ENCODE data around the gene ZNF649. TPM values are rescaled to one million over a fixed set of nuclear protein-coding genes. Genes with fewer than 3 reads are reported as not detected.

Gene ZNF649
- total RNA-seq, 1 experiment from 2014 or later: 9.7 TPM

DNA sequence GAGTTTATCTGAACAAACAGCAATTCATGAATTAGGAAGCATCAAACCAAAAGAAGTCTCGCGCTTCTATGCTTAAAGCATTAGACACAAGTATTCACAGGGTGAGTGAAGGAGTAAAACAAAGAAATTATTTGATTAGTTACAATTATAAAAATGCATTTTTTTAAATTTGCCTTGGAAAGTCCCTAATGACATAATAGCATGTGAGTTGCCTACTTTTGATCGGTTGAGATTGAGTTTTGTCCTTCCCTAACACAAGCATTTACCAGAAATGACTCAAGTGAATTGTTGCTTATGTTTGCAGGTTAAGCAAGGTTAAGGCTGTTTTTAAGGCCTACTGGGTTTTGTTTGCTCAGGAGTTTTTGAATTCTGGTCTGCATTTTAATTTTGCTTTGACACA lies 389 bp upstream of the ZNF649 start:
- TF ChIP-seq, protein P1, sequence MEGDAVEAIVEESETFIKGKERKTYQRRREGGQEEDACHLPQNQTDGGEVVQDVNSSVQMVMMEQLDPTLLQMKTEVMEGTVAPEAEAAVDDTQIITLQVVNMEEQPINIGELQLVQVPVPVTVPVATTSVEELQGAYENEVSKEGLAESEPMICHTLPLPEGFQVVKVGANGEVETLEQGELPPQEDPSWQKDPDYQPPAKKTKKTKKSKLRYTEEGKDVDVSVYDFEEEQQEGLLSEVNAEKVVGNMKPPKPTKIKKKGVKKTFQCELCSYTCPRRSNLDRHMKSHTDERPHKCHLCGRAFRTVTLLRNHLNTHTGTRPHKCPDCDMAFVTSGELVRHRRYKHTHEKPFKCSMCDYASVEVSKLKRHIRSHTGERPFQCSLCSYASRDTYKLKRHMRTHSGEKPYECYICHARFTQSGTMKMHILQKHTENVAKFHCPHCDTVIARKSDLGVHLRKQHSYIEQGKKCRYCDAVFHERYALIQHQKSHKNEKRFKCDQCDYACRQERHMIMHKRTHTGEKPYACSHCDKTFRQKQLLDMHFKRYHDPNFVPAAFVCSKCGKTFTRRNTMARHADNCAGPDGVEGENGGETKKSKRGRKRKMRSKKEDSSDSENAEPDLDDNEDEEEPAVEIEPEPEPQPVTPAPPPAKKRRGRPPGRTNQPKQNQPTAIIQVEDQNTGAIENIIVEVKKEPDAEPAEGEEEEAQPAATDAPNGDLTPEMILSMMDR (conservative IDR thresholded peaks at IDR 0.05; ENCODE audit: low read depth, low read length): no peak
- no peak for TF ChIP-seq EZH2phosphoT487 (IDR thresholded peaks at IDR 0.05; ENCODE audit: borderline replicate concordance, low read length)
- no peak for TF ChIP-seq EZH2 (IDR thresholded peaks at IDR 0.05; ENCODE audit: low read length, unreplicated experiment)
- Histone ChIP-seq H3K4me3 (ENCODE audit: low read length) (0 out of 2 replicates have a peak overlapping the region, but pooled peaks have one; percentile 77), H3K9me2 (replicated peaks; ENCODE audit: low read length) (no peaks in the 10 kb centered on the region), H2AFZ (ENCODE audit: low read length) (peak overlapping the region; percentile 86), H3K27ac (ENCODE audit: low read length) (no peak overlapping the region), H3K79me2 (ENCODE audit: low read length) (peaks cover 40% of the 10 kb centered on the region), H3F3A (ENCODE audit: low read length, unreplicated experiment) (no peaks in the 10 kb centered on the region), H3K9ac (ENCODE audit: low read length) (no peak overlapping the region), H4K20me1 (ENCODE audit: low read length) (no peaks in the 10 kb centered on the region), H3K36me3 (ENCODE audit: low read depth, low read length) (peaks cover 34% of the 10 kb centered on the region), H3K9me3 (ENCODE audit: low read length) (peaks cover 54% of the 10 kb centered on the region), H3K4me1 (ENCODE audit: insufficient read depth, low read length) (no peaks in the 10 kb centered on the region), H3K27me3 (ENCODE audit: low read length) (no peaks in the 10 kb centered on the region), H3K4me2 (ENCODE audit: low read length) (peak overlapping the region; percentile 74; the same call in 1 of the 2 replicates)
- BruUV-seq (replicated peaks): no TSS peak
- ATAC-seq (no peak; the same call in 1 of the 2 replicates), DNase-seq (no peak)
- intact Hi-C loops (cut with micrococcal nuclease): loop anchor here (1.0 kb wide), 1 partner anchor 22 kb away; the partner anchor contains the start of gene ZNF613
- CTCF ChIA-PET: no interaction called here
- POLR2A ChIA-PET (ENCODE audit: unreplicated experiment): no interaction called here

DNA sequence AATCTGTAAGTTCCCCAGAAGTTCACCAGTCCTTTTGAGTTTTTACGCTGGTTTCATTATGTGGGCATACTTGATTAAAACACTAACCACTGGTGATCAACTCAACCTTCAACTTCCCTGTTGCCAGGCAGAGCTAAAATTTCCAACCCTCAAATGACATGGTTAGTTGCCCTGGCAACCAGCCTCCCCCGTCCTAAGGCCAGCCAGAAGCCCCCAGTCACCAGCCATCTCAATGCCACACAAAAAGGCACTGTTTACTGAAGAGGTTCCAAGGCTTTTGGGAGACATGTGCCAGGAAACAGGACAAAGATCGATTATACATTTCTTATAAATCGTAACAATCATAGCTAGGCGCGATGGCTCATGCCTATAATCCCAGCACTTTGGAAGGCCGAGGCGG lies 1.6 kb downstream of the ZNF649 start:
- Histone ChIP-seq H4K20me1 (ENCODE audit: low read length) (no peaks in the 10 kb centered on the region), H3F3A (ENCODE audit: low read length, unreplicated experiment) (no peaks in the 10 kb centered on the region), H3K9ac (ENCODE audit: low read length) (no peak overlapping the region), H3K4me2 (ENCODE audit: low read length) (no peak overlapping the region), H3K36me3 (ENCODE audit: low read depth, low read length) (peaks cover 54% of the 10 kb centered on the region), H3K27me3 (ENCODE audit: low read length) (no peaks in the 10 kb centered on the region), H2AFZ (ENCODE audit: low read length) (no peak overlapping the region), H3K4me3 (ENCODE audit: low read length) (peak overlapping the region; percentile 77), H3K79me2 (ENCODE audit: low read length) (peaks cover 42% of the 10 kb centered on the region), H3K9me3 (ENCODE audit: low read length) (peaks cover 61% of the 10 kb centered on the region), H3K9me2 (replicated peaks; ENCODE audit: low read length) (no peaks in the 10 kb centered on the region), H3K4me1 (ENCODE audit: insufficient read depth, low read length) (no peaks in the 10 kb centered on the region), H3K27ac (ENCODE audit: low read length) (no peak overlapping the region)
- TF ChIP-seq, protein P1 (conservative IDR thresholded peaks at IDR 0.05; ENCODE audit: low read depth, low read length): no peak
- TF ChIP-seq EZH2 (IDR thresholded peaks at IDR 0.05; ENCODE audit: low read length, unreplicated experiment) (no peak), EZH2phosphoT487 (IDR thresholded peaks at IDR 0.05; ENCODE audit: borderline replicate concordance, low read length) (no peak)
- intact Hi-C loops (cut with micrococcal nuclease): no loop called here
- ChIA-PET POLR2A (ENCODE audit: unreplicated experiment) (no interaction called here), CTCF (no interaction called here)
- no TSS peak for BruUV-seq (replicated peaks)
- ATAC-seq: no peak
- no peak for DNase-seq

DNA sequence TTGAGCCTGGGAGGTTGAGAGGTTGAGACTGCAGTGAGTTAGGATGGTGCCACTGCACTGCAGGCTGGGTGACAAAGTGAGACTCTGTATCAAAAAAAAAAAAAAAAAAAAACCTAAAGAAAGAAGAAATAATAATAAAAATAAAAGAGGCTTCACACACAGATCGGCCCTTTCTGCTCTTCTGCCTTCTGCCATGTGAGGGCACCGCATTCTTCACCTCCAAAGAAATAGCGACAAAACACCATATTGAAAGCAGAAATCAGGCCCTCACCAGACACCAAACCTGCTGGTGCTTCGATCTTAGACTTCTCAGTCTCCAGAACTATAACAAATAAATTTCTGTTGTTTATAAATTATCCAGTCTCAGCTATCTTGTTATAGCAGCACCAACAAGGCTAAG lies 3.0 kb downstream of the ZNF649 start:
- Histone ChIP-seq H3K27me3 (ENCODE audit: low read length) (no peaks in the 10 kb centered on the region), H3K4me3 (ENCODE audit: low read length) (peak overlapping the region; percentile 27; the same call in 1 of the 2 replicates), H3K36me3 (ENCODE audit: low read depth, low read length) (peaks cover 68% of the 10 kb centered on the region), H3K4me1 (ENCODE audit: insufficient read depth, low read length) (no peaks in the 10 kb centered on the region), H3K79me2 (ENCODE audit: low read length) (peaks cover 42% of the 10 kb centered on the region), H2AFZ (ENCODE audit: low read length) (no peak overlapping the region), H3K27ac (ENCODE audit: low read length) (no peak overlapping the region), H3K4me2 (ENCODE audit: low read length) (no peak overlapping the region), H3K9me3 (ENCODE audit: low read length) (peaks cover 73% of the 10 kb centered on the region), H3K9ac (ENCODE audit: low read length) (no peak overlapping the region), H3K9me2 (replicated peaks; ENCODE audit: low read length) (no peaks in the 10 kb centered on the region), H4K20me1 (ENCODE audit: low read length) (no peaks in the 10 kb centered on the region), H3F3A (ENCODE audit: low read length, unreplicated experiment) (no peaks in the 10 kb centered on the region)
- ATAC-seq (no peak), DNase-seq (no peak)
- CTCF ChIA-PET: no interaction called here
- intact Hi-C loops (cut with micrococcal nuclease): no loop called here
- BruUV-seq (replicated peaks): no TSS peak
- no peak for TF ChIP-seq EZH2phosphoT487 (IDR thresholded peaks at IDR 0.05; ENCODE audit: borderline replicate concordance, low read length)
- TF ChIP-seq, protein P1 (conservative IDR thresholded peaks at IDR 0.05; ENCODE audit: low read depth, low read length): no peak
- TF ChIP-seq EZH2 (IDR thresholded peaks at IDR 0.05; ENCODE audit: low read length, unreplicated experiment): no peak
- POLR2A ChIA-PET (ENCODE audit: unreplicated experiment): no interaction called here

Data from PC-3 (cell line).